Fibroblast of lung (primary cell): ENCODE results near the gene NRXN2. TPM values are rescaled to one million over a fixed set of nuclear protein-coding genes. Genes with fewer than 3 reads are reported as not detected.

Experiments
- DNase-seq, 2 donors: peaks; one replicate each; pipeline versions ENCODE4 v3.0.0 to v3.0.0-alpha.2; 2010; ENCODE audit warnings: low read depth in 2 of 2
- H2AFZ ChIP-seq: 2 replicates; pipeline ENCODE4 v1.5.1; 2012; ENCODE audit warnings: low read length, control low read depth, inconsistent platforms
- H3K27ac ChIP-seq: 2 replicates; pipeline ENCODE4 v1.5.1; 2011; ENCODE audit warnings: low read length, control low read depth; ENCODE audit not compliant: insufficient read depth
- H3K27me3 ChIP-seq: 2 replicates; pipeline ENCODE4 v1.5.1; 2011; ENCODE audit warnings: mild to moderate bottlenecking, low read length; ENCODE audit not compliant: control insufficient read depth, insufficient read depth
- H3K36me3 ChIP-seq: 2 replicates; pipeline ENCODE4 v1.5.1; 2011; ENCODE audit warnings: low read length; ENCODE audit not compliant: control insufficient read depth, insufficient read depth
- H3K4me1 ChIP-seq: 2 replicates; pipeline ENCODE4 v1.5.1; 2011; ENCODE audit warnings: low read length; ENCODE audit not compliant: control insufficient read depth, insufficient read depth; ENCODE audit errors: extremely low read depth
- H3K4me2 ChIP-seq: 2 replicates; pipeline ENCODE4 v1.5.1; 2011; ENCODE audit warnings: low read length, control low read depth; ENCODE audit not compliant: insufficient read depth; ENCODE audit errors: extremely low read depth
- H3K4me3 ChIP-seq, 4 experiments: fragments of 200-600 bp in 1 of 4; sonication (generic) in 1 of 4; replicated peaks in 1 of 4; 2 replicates each; pipeline ENCODE4 v1.5.1; 2011 to 2016; ENCODE audit warnings: low read length in 4 of 4, low read depth in 3 of 4, mild to moderate bottlenecking in 3 of 4, control low read depth in 2 of 4, inconsistent platforms in 1 of 4, mixed read lengths in 1 of 4; ENCODE audit not compliant: insufficient read depth in 1 of 4; ENCODE audit errors: control extremely low read depth in 1 of 4
- H3K79me2 ChIP-seq: 2 replicates; pipeline ENCODE4 v1.5.1; 2012; ENCODE audit warnings: mild to moderate bottlenecking, low read length, inconsistent platforms; ENCODE audit not compliant: control insufficient read depth, insufficient read depth
- H3K9ac ChIP-seq: 2 replicates; pipeline ENCODE4 v1.5.1; 2011; ENCODE audit warnings: mild to moderate bottlenecking, low read length, control low read depth; ENCODE audit not compliant: insufficient read depth
- H3K9me3 ChIP-seq: 2 replicates; pipeline ENCODE4 v1.5.1; 2012; ENCODE audit warnings: low read depth, low read length; ENCODE audit not compliant: control insufficient read depth, insufficient read depth
- H4K20me1 ChIP-seq: 2 replicates; pipeline ENCODE4 v1.5.1; 2011; ENCODE audit warnings: low read length; ENCODE audit not compliant: control insufficient read depth, insufficient read depth; ENCODE audit errors: extremely low read depth
- EZH2 ChIP-seq: IDR thresholded peaks from 2 replicates; pipeline ENCODE4 v1.5.1; 2012; ENCODE audit warnings: low read length, control low read depth, mild to moderate bottlenecking; ENCODE audit errors: missing control alignments
- polyA plus RNA-seq, 2 donors: library from polyadenylated mRNA; depleted of rRNA in 1 of 2; stranded (reverse) in 1 of 2; unstranded in 1 of 2; fragments of >200 nt; gene quantifications; 2 replicates each; pipeline ENCODE4 v1.2.1, GENCODE V29; 2011 to 2012; ENCODE audit warnings: missing spikeins in 1 of 2
- total RNA-seq: library from RNA; depleted of rRNA; stranded (reverse); fragments of >200 nt; gene quantifications from 2 replicates; pipeline ENCODE4 v1.2.1, GENCODE V29; 2014
- TF ChIP-seq, protein P1 (sequence below), 2 donors: IDR thresholded peaks in 1 of 2; conservative IDR thresholded peaks in 1 of 2; 1 replicate in 1 of 2; 2 replicates in 1 of 2; pipeline ENCODE4 v1.5.1; 2011 to 2012; ENCODE audit warnings: low read length in 2 of 2, control low read depth in 1 of 2, inconsistent platforms in 1 of 2, low read depth in 1 of 2, mild to moderate bottlenecking in 1 of 2

Gene NRXN2
- total and polyA plus RNA-seq, 2 donors (not counting 1 experiment from before 2014, with no cell fraction given) = under 0.01 to 0.75 TPM

DNA sequence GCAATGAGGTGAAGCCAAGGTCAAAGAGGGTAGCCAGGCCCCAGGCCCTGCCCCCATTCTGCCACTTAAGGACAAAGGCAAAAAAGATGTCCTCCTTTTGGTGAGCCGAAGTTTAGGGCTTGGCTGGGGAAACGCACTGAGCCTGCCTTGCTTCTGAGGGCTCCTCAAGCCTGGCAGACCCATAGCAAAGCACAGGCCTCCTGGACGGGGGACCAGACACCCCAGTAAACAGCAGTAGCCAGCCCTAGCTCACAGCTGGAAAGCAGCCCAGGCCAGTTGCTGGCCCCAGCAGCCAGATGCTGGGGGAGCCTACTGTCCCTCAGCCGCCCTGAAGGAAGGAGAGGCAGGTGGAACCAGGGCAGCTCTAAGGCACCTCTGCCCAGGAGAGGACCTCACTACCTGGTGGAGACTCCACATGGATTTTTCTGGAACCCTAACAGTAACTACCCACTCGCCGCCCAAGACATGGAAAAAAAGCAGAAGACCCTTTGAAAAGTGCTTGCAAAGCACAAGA lies 40.6 kb upstream of the NRXN2 start:
- Histone ChIP-seq H2AFZ (no peak overlapping the region), H3K36me3 (peaks cover 33% of the 10 kb centered on the region), H4K20me1 (no peaks in the 10 kb centered on the region), H3K4me2 (no peak overlapping the region), H3K4me1 (peaks cover 26% of the 10 kb centered on the region), H3K79me2 (peaks cover 8% of the 10 kb centered on the region), H3K9me3 (no peaks in the 10 kb centered on the region), H3K4me3 (no peak overlapping the region), H3K27ac (peak overlapping the region; percentile 24), H3K9ac (no peak overlapping the region), H3K27me3 (no peaks in the 10 kb centered on the region)
- DNase-seq = no peak
- TF ChIP-seq, protein P1, sequence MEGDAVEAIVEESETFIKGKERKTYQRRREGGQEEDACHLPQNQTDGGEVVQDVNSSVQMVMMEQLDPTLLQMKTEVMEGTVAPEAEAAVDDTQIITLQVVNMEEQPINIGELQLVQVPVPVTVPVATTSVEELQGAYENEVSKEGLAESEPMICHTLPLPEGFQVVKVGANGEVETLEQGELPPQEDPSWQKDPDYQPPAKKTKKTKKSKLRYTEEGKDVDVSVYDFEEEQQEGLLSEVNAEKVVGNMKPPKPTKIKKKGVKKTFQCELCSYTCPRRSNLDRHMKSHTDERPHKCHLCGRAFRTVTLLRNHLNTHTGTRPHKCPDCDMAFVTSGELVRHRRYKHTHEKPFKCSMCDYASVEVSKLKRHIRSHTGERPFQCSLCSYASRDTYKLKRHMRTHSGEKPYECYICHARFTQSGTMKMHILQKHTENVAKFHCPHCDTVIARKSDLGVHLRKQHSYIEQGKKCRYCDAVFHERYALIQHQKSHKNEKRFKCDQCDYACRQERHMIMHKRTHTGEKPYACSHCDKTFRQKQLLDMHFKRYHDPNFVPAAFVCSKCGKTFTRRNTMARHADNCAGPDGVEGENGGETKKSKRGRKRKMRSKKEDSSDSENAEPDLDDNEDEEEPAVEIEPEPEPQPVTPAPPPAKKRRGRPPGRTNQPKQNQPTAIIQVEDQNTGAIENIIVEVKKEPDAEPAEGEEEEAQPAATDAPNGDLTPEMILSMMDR (conservative IDR thresholded peaks at IDR 0.05 in 1 of 2, IDR thresholded peaks at IDR 0.05 in 1 of 2; ENCODE audit: low read depth in 1 of 2, low read length in 2 of 2) = no peak
- TF ChIP-seq EZH2 = no peak

DNA sequence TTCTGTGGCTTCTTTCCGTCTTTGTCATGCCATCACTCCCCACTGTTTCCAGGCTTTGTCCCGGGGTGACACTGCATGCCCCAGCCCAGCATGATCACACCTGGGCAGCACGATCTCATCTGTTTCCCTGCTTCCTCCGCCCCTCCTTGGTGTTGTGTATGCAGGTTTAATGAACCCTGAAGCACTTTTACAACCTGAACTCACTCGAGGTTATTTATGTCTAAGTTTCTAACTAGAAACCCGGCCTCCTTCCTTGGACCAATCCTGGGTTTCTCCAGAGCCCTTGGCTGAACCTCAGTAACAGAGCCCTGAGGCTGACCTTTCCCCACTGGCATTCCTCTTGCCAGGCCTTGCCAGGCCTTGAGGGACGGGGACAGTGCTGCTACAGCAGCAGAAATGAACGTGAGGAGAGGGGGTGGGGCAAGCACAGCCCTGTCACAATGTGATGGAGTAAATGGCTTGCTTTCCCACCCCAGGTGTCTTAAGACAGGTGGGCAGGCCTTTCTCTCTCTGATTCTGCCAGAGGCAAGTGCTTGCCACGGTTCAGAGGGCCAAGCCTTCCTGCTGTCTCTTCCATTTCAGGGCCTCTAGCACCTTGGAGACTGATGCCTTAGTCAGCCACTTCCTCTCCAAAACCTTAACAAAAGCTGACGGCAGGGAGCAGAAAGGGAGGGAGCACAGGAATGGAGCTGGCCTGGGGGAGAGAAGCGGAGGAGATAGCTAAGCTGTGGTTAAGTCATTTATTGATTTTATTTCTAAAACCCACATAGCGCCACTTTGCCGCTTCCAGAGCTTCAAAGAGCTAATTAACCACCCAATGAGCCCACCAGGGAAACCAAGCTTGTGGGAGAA lies 39.9 kb upstream of the NRXN2 start:
- no peak for TF ChIP-seq EZH2
- TF ChIP-seq, protein P1 (conservative IDR thresholded peaks at IDR 0.05 in 1 of 2, IDR thresholded peaks at IDR 0.05 in 1 of 2; ENCODE audit: low read depth in 1 of 2, low read length in 2 of 2) = no peak
- H3K79me2 ChIP-seq = peaks cover 8% of the 10 kb centered on the region
- no peak overlapping the region for H2AFZ ChIP-seq
- H3K4me3 ChIP-seq = no peak overlapping the region
- H3K36me3 ChIP-seq = peaks cover 31% of the 10 kb centered on the region
- peaks cover 26% of the 10 kb centered on the region for H3K4me1 ChIP-seq
- H3K4me2 ChIP-seq = no peak overlapping the region
- H3K27ac ChIP-seq = peak overlapping the region; percentile 24
- H3K9ac ChIP-seq = no peak overlapping the region
- DNase-seq = peak; percentile 33 to 83
- no peaks in the 10 kb centered on the region for H3K27me3 ChIP-seq
- no peaks in the 10 kb centered on the region for H4K20me1 ChIP-seq
- no peaks in the 10 kb centered on the region for H3K9me3 ChIP-seq

DNA sequence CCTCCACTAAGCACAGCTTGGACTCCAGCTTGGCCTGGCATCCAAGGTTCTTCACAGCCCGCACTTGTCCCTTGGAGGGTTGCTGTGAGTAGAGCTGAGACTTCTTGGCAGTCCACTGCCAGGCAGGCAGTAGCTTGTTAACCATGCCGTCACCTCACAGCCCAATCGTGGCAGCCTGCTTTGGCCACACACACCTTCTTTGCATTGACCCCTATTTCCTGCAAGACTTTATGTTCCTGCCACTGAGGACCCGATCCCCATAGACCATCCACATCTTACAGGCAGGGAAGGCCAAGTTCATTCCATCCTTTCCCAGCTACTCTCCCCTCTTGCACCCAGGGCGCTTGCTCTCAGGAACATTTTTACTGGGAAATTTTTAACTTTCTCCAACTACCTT lies 39.3 kb upstream of the NRXN2 start:
- Histone ChIP-seq H3K36me3 (peaks cover 27% of the 10 kb centered on the region), H3K9ac (no peak overlapping the region), H3K4me2 (no peak overlapping the region), H3K27me3 (no peaks in the 10 kb centered on the region), H2AFZ (no peak overlapping the region), H4K20me1 (no peaks in the 10 kb centered on the region), H3K4me1 (peaks cover 26% of the 10 kb centered on the region), H3K27ac (no peak overlapping the region), H3K4me3 (no peak overlapping the region), H3K79me2 (peaks cover 7% of the 10 kb centered on the region), H3K9me3 (no peaks in the 10 kb centered on the region)
- TF ChIP-seq, protein P1 (conservative IDR thresholded peaks at IDR 0.05 in 1 of 2, IDR thresholded peaks at IDR 0.05 in 1 of 2; ENCODE audit: low read depth in 1 of 2, low read length in 2 of 2) = no peak
- no peak for TF ChIP-seq EZH2
- no peak for DNase-seq
